Sciatic nerve (tissue), 2 donors: Measurements from ENCODE around the gene CBX2. TPM values are rescaled to one million over a fixed set of nuclear protein-coding genes. Genes with fewer than 3 reads are reported as not detected.

ENCODE experiments used
- ATAC-seq: fragments of 200-7000 bp; cut with Tn5 transposase; one replicate; pipeline ENCODE4 v1.9.1; 2020; ENCODE audit warnings: mild to moderate bottlenecking, moderate library complexity
- DNase-seq: peaks from one replicate; pipeline ENCODE4 v3.0.0-alpha.2; 2020; ENCODE audit warnings: low spot score
- intact Hi-C: fragments of 100-400 bp; cut with DNase I; formaldehyde crosslinking; loops from one replicate; pipeline ENCODE4 v1.14.2; 2022
- total RNA-seq: library from RNA; stranded (reverse); fragmentation: NEBNext Ultra II Directional; extraction: Animal tissue kit (Norgen Biotek cat#: 25700); gene quantifications from one replicate; pipeline ENCODE4 v1.2.1, GENCODE V29; 2021
- donor health status: DM: no; HTN: no; CAD: no.
- donor health status: DM: no; HTN: no; CAD: no.

The CBX2 gene
- total RNA-seq: 4.7 TPM

DNA sequence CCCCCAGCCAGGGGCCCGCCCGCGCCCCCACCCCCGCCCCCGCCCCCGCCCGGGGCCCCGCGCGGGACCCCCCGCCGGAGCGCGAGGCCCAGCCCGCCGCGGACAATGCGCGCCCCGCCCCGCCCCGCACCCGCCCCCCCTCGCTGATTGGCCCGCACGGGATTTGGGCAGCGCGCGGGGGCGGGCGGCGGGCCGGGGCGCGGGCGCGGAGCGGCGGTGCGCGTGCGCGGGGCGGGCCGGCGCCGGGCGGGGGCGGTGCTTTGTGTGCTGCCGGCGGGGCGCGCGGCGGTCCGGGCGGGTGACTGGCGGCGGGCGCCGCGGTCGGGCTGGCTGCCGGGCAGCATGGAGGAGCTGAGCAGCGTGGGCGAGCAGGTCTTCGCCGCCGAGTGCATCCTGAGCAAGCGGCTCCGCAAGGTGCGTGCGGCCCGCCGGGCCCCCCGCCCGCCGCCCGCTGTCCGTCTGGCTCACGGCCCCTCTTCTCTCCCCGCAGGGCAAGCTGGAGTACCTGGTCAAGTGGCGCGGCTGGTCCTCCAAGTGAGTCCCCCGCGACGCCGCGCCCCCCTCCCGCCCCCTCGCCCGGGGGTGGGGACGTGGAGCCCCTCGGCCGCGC is at the start of gene CBX2:
Gene CBX2, plus strand, starts transcription at position 255 of the 610 bp plus-strand sequence. Its CDS starts 88 bp downstream, at position 343.
- intact Hi-C loops: no loop called here
- ATAC-seq: peak; percentile 64

GRCh38 chr17:79728169-79728907 is 49.6 kb upstream of the CBX2 start:
- DNase-seq (peak; percentile 91), ATAC-seq (peak; percentile 91)
- intact Hi-C loops: no loop called here

More for the DNA sequence above, at the start of gene CBX2:
- peak; percentile 89 for DNase-seq

- ATAC-seq (peak; percentile 23), DNase-seq (no peak)
- intact Hi-C loops: no loop called here
Observed at GRCh38 chr17:79728908-79729471, 49.0 kb upstream of the CBX2 start.

GRCh38 chr17:79729761-79730160 is 48.2 kb upstream of the CBX2 start:
- intact Hi-C loops: no loop called here

GRCh38 chr17:79730437-79730768 is 47.5 kb upstream of the CBX2 start:
- no peak for DNase-seq
- intact Hi-C loops: no loop called here
- ATAC-seq: no peak

More at GRCh38 chr17:79729761-79730160, 48.2 kb upstream of the CBX2 start:
- no peak for DNase-seq
- no peak for ATAC-seq

GRCh38 chr17:79730769-79731483 is 47.0 kb upstream of the CBX2 start, which contains the start of gene ENPP7:
Gene ENPP7 (plus strand): TSS chr17:79730943. CDS start chr17:79731140, 197 bp downstream.
- no peak for ATAC-seq

DNA sequence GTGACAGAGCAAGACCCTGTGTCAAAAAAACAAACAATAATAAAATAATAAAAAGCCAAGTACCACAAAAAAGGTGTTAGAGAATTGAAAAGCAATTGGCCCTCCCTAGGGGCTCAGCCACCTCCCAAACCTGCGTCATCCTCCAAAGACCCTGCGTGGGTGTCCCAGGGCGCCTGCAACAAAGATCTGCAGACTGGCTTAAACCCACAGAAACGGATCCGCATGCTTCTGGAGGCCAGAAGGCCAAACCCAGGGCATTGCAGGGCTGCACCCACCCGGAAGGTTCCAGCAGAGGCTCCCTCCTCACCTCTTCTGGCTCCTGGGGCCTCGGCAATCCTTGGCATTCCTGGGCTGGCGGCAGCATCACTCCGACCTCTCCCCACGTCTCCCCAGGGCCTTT is 45.7 kb upstream of the CBX2 start:
- no peak for ATAC-seq

More at GRCh38 chr17:79730769-79731483, 47.0 kb upstream of the CBX2 start, which contains the start of gene ENPP7:
- DNase-seq: no peak
- intact Hi-C loops: no loop called here

DNA sequence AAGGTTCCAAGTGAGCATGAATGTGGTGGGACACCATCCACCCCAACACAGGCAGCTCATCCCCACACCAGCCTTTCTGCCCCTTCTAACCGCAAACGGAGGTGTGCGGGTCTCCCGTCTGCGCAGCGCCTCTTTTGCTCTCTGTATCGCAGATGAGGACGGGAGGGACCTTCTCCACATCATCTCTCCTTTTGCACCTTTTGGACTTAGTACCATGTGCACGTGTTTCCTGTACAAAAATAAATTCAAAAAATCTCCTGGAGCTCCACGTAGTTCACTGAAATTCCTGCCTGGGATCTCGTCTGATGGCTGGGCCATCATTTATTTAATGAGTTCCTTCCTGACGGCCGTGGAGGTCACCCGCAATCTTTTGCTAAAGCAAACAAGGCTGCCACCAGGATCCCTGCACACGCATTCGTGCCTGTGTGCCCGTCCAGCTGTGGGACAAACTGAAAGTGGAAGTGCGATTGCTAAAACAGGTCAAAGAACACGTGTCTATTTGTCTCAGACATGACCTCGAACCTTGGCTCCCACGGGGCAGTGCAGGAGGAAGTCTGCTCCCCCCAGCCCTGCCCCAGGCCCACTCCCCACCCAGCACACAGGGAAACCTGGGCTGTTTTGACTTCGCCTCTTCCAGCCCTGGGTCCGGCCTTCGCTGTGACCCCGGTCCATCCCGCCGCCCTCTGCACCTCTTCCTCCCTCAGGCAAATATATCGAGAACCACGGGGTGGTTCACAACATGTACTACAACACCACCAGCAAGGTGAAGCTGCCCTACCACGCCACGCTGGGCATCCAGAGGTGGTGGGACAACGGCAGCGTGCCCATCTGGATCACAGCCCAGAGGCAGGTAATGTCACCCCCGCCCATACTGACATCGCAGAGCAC is 44.9 kb upstream of the CBX2 start:
- DNase-seq (no peak), ATAC-seq (peak; percentile 67)

More for the DNA sequence above, 45.7 kb upstream of the CBX2 start:
- DNase-seq: no peak
- intact Hi-C loops: no loop called here

GRCh38 chr17:79733692-79734070 is 44.3 kb upstream of the CBX2 start:
- no peak for DNase-seq
- ATAC-seq: no peak
- intact Hi-C loops: no loop called here

More for the DNA sequence above, 44.9 kb upstream of the CBX2 start:
- intact Hi-C loops: no loop called here

GRCh38 chr17:79735096-79735495 is 42.9 kb upstream of the CBX2 start:
- ATAC-seq: no peak
- intact Hi-C loops: no loop called here

GRCh38 chr17:79737046-79737921 is 40.7 kb upstream of the CBX2 start:
- no peak for ATAC-seq

More at GRCh38 chr17:79735096-79735495, 42.9 kb upstream of the CBX2 start:
- DNase-seq: no peak

DNA sequence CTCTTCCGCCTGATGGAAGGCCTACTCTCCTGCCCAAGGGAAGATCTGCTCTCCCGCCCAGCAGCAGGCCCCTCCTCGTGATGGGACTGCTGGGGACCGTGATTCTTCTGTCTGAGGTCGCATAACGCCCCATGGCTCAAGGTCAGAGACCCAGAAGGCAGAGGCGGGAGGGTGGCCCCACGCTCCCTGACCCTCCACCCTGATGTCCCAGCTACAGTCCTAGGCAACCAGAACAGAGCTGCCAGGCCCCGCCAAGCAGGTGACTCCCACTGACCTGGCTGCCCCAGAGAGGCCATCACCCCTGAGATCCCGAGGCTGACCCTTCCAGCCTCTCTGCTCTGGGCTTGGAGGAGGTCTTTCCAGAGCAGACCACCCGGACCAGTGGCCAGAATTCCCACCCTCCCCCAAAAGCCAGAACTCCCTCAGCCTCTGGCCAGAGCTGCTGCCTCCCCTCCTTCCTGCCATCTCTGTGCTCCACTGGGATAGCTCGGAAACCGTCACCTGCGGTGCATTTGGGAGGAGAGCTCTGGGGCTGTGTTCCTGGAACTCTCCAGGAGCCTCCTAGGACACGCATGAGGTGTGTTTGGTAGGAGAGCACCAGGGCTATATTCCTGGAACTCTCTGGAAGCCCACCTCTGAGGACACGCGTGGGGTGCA is 39.9 kb upstream of the CBX2 start:
- no peak for DNase-seq
- intact Hi-C loops: no loop called here
- no peak for ATAC-seq

More at GRCh38 chr17:79737046-79737921, 40.7 kb upstream of the CBX2 start:
- DNase-seq: no peak
- intact Hi-C loops: no loop called here

DNA sequence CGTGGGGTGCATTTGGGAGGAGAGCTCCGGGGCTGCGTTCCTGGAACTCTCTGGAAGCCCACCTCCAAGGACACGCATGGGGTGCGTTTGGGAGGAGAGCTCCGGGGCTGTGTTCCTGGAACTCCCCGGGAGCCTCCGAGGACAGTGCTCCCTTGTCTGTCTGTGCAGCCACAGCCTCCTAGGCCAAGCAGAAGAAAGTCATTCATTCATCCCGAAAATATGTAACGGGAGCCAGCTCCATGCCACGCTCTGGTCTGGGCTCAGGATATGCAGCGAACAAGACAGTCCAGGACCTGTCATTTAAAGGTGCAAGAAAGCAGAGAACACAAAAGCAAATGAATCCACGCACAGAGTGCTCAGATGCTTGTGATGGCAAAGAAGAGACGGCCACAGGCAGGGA is 39.3 kb upstream of the CBX2 start:
- DNase-seq (no peak), ATAC-seq (no peak)
- intact Hi-C loops: no loop called here

- intact Hi-C loops: no loop called here
- DNase-seq (no peak), ATAC-seq (no peak)
Observed at GRCh38 chr17:79739148-79740062, 38.5 kb upstream of the CBX2 start.

DNA sequence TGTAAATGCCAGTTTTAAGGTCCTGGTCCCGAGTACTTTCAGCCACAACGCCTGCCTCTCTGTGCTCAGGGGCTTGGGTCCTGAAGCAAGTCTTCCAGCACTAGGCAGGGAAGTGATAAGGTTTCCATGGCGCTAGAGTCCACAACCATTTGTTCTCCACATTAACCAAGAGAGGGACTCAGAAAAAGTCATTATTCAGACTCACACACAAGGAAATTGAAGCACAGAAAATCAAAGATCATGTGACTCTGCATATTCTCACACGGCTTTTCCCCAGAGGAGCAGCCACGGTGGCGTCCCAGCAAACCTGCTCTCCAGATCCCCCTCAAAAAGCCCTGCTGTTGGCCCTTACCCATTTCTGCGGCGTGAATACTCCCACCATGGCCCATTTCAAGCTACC is 37.5 kb upstream of the CBX2 start:
- intact Hi-C loops: no loop called here
- ATAC-seq (no peak), DNase-seq (no peak)

DNA sequence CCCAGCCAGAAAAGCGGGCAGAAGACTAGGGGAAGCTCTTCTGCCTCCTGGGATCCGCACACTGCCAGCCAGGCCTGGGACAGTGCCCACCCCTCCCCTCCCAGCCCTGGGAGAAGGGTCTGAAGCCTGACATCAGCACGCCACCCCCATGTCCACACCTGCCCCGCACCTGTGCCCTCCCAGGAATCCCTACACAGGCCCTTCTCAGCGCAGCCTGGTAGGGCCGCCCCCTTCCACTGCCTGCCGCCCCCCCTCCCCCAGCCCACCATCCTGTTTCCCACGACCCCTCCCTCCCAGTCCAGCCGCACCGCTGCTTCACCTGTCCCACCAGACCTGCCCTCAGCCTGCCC is 36.6 kb upstream of the CBX2 start:
- no peak for DNase-seq
- intact Hi-C loops: no loop called here
- ATAC-seq: no peak
